Hematopoietic multipotent progenitor cell treated with erythropoietin and hydrocortisone succinate and interleukin-3 and kit ligand, for 8 days (in vitro differentiated cells): Measurements from ENCODE around the gene TTPAL.
"Not testable (repeated sequence)": the region's sequence is repeated elsewhere in the genome, so short reads cannot be mapped to it uniquely, and the experiment has no call there.

Experiments
- DNase-seq: peaks from one replicate; pipeline ENCODE4 v3.0.0-alpha.2; 2015

The TTPAL gene

DNA sequence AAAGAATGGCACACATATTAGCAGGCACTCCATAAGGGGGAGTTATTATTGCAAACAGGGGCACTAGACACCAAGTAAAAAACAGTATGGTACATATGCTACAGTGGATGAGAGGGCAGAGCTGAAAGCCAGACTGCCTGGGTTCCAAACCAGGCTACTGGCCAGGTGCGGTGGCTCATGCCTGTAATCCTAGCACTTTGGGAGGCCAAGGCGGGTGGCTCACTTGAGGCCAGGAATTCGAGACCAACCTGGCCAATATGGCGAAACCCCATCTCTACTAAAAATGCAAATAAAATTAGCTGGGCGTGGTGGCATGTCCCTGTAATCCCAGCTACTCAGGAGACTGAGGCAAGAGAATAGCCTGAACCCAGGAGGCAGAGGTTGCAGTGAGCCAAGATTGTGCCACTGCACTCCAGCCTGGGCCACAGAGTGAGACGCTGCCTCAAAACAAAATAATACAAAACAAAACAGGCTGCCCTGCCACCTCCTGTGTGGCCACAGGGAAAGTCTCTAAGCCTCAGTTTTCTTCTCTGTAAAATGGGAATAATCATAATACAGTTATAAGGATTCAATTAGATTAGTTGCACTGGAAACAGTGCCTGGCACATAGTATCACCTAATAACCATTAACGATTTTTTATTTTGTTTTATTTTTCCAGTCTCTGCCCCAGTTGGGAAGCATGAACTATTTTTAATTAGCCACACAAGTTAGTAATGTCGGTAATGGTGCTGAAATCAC lies 7.5 kb upstream of the TTPAL start:
- DNase-seq, result no peak

DNA sequence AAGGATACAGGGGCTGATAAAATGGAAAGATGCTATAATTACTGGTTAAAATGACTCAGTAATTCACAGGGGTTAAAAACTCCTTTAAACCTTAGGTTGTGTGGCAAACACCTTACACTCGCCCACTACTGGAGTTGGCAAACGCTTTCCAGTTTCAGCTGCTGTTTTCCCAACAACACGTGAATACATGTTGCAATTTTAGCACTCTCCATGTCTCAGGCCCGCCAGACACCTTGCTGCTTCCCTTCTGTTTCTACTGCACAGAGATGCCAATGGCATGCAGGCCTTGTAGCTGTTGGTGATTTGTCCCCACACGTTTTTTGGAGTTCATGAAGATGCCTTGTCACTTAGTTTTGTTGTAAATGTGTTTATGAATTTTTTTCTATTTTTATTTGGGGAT lies 5.3 kb upstream of the TTPAL start:
- no peak for DNase-seq

DNA sequence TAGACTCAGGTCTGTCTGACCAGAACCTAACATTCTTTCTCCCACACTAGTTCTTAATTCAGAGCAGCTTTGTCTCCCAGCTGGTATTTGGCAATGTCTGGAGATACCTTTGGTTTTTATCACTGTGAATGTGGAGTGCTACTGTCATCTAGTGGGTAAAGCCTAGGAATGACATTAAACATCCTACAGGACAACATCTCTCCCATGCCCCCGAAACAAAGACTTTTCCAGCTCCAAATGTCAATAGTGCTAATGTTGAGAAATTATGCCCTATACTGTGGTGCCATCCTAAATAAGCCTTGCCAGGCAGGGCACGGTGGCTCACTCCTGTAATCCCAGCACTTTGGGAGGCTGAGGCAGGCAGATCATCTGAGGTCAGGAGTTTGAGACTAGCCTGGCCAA lies 4.2 kb upstream of the TTPAL start:
- peak; percentile 51 for DNase-seq

DNA sequence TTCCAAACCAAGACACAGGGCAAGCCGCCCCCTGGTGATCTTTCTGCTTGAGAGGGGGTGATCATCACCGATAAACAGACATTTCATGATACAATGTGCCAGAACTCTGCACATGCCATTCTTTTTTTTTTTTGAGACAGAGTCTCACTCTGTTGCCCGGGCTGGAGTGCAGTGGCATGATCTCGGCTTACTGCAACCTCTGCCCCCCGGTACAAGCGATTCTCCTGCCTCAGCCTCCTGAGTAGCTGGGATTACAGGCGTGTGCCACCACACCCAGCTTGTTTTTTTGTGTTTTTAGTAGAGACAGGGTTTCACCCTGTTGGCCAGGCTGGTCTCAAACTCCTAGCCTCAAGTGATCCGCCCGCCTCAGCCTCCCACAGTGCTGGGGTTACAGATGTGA lies 3.4 kb upstream of the TTPAL start:
- not testable (repeated sequence) for DNase-seq

- no peak for DNase-seq
These were observed 341 bp upstream of the TTPAL start for GRCh38 chr20:44475372-44475693.

DNA sequence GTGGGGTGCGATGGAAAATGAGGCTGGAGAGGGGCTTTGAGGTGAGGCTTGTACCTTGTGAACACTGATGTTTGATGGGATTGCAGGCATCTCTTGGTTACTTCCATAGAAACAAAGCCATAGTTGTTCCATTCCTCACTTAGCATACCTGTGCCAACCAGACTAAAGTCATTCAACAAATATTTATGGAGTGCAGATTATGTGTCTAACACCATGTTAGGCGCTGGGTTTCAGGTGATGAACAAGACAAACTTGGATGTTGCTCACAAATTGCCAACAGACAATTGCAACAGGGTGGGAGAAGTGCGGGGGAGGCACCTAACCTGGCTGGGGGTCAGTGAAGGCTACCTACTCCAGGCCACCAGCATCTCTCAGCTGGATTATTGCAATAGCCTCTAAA lies 1.5 kb downstream of the TTPAL start:
- no peak for DNase-seq

DNA sequence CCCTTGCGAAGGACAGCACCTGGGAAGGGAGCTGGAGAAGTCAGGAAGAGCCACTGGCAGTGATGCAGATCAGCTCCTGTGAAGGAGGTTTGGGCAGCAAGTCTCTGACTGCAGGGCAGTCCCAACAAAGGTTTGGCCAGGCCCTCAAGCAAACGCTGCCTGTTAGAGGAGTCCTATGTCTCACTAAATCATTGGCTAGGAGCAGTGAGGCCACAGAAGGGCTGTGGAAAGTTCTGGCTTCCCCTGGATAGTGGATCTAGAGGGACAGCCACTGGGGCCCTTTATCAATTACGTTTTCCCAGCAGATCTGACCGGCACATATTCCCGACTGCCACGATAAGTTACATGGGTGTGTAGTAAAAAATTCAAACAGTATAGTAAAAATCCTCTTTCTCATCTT lies 2.5 kb downstream of the TTPAL start:
- peak; percentile 33 for DNase-seq

GRCh38 chr20:44479643-44480042 lies 4.0 kb downstream of the TTPAL start:
- no peak for DNase-seq

DNA sequence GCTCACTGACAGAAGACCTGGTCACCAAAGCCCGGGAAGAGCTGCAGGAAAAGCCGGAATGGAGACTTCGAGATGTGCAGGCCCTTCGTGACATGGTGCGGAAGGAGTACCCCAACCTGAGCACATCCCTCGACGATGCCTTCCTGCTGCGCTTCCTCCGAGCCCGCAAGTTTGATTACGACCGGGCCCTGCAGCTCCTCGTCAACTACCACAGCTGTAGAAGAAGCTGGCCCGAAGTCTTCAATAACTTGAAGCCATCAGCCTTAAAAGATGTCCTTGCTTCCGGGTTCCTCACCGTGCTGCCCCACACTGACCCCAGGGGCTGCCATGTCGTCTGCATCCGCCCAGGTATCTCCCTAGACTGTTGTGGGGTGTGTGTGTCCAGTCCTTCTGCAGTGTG lies 4.4 kb downstream of the TTPAL start:
- DNase-seq, result no peak

GRCh38 chr20:44481719-44482416 lies 6.2 kb downstream of the TTPAL start:
- DNase-seq, result no peak

- DNase-seq, result no peak
These were observed 7.4 kb downstream of the TTPAL start for GRCh38 chr20:44483112-44483511.

DNA sequence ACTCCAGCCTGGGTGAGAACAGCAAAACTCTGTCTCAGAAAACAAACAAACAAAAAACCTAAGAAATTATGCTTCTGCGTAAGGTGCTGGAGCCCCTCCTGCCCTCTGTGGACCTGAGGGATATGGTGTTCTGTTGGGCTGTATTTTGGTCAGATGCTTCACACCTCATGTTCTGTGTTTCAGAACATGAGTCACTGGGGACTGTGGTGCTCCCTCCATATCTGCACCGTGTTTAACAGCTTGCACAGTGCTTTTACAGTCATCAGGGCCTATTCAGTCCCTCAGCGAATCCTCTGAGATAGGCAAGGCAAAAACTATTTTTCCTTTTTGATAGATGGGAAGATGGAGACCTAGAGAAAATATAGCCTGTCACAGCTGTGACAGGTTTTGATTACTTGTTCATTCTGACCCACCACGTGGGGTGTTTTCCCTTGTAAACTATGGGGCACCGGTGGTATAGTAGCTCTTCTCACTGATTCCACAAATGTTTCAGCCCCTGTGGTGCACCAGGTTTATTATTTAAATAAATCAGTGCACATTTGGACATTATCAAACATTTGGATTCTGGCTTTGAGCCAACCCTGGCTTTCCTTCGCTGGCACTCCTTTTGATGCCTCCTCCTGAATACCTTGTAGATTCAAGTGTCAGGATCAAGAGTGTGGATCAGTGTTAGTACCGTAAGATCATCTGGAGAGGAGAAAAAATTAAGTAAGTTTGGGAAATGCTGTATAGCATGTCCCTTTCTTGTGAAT lies 9.6 kb downstream of the TTPAL start:
- DNase-seq, result no peak

DNA sequence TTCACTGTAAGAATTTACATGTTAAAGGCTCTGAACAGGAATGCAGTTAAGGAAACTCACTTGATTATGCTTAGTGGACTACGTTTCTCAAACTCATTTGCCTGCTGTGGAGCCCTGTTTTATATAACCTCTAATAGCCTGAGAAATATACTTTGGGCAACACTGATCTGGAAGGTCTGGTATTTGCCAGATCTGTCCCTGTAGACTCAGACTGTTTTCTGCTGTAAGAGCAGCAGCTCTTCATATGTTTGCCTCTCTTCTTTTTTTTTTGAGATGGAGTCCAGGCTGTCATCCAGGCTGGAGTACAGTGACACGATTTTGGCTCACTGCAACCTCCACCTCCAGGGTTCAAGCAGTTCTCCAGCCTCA lies 10.1 kb downstream of the TTPAL start:
- no peak for DNase-seq

DNA sequence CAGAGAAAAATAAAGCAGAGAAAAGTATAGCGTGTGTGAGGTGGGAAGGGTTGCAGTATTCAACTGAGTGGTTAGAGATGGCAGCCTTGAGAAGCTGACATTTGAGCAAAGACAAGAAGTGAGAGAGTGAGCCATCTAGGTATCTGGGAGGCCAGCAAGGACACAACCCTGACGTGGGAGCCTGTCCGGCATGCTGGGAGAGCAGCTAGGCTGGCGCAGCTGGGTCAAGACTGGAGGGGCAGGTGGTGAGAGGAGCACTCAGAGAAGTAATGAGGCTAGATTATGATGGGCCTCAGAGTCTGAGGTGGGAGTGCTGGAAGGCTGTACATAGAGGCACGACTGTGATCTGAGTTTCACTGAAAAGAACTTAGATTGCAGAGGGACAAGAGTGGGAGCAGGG lies 12.9 kb downstream of the TTPAL start:
- no peak for DNase-seq

- no peak for DNase-seq
These were observed 13.5 kb downstream of the TTPAL start for GRCh38 chr20:44489223-44489622.

DNA sequence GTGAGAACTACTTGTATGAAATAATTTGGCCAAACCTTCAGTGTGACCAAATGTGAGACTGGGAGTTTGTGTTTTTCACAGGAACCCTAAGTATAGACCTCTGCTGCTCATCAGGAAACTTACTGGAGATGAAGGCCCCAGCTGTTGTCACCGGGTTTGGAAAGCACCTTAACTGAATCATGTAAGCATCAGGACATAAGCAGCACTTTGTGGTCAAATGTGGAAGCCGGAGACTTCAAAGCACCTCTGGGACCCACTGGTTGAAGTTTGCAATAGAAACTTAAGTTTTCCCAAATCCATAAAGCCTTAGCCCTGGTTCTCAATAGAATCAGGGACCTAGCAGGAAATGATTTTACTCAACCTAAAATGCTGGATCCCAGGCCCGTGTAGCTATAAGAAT lies 14.3 kb downstream of the TTPAL start:
- no peak for DNase-seq

GRCh38 chr20:44491635-44492395 lies 16.1 kb downstream of the TTPAL start:
- no peak for DNase-seq

GRCh38 chr20:44494266-44494665 lies 18.6 kb downstream of the TTPAL start:
- no peak for DNase-seq

DNA sequence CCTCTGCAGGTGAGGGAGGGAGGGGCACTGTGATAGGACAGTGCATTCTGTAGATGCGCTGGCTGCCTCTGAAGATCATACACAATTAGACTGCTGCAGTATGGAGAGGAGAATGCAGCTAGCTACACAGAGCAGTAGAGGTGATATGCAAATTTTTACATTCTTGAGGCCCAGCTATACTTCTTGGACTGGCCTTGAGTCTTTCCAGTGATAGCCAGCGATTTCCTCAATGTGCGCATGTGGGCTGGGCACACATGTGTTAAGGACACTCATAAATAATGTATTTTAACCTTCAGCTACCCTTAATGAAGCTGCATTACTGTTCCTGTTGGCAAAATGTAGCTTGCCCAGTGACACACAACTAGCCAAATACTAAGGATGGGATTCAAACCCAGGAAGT lies 19.0 kb downstream of the TTPAL start:
- DNase-seq, result no peak

DNA sequence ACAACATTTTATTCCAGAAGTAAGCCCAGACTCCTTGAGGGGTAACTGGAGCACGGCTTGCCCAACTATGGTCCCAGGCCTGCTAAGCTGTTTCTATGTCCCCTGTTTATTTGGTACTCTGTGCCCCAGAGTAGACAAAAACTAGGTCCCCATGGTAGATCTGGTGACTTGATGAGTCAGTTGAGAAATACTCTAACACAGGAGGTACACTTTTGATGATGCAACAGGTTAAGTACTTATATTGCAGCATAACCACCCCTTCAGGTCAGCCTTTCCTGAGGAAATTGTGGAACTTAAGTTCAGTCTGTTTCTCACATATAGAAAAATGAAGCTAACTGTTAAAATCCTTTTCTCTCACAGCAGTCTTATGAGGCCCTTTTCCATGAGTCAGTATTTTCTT lies 19.6 kb downstream of the TTPAL start:
- DNase-seq, result no peak

DNA sequence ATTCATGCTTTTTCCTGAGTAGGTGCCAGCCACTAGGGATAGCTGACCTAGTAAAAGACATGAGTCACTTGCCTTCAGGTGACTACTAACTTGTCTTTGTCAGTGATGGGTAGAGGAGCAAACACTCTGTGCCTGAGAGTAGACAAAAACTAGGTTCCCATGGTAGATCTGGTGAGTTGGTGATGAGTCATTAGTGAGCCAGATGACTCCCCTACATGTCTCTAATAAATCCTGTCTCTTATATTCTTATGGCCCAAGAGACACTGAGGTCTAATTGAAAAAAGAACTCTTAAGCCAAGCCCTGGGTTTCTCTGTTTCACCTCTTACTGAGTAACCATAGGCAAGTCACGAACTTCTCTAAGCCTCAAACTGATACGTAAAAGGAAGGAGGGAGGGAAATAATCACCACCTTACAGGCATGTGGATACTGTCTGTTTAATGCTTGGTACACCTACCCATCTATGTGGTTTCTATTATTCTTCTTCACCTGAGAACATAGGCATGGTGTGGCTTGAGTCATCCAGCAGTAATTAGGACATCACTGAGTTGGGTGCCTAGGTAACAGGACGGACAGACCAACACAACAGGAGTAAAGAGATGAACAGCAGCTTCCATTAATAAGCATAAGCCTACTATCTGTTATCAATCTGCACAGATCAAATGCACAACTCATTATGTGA lies 20.3 kb downstream of the TTPAL start:
- DNase-seq, result no peak

GRCh38 chr20:44496976-44497375 lies 21.3 kb downstream of the TTPAL start:
- DNase-seq, result no peak

- DNase-seq, result no peak
These were observed 22.1 kb downstream of the TTPAL start for GRCh38 chr20:44497761-44498160.
